Measurements from ENCODE around the gene DCST1. TPM values are rescaled to one million over a fixed set of nuclear protein-coding genes. Genes with fewer than 3 reads are reported as not detected.
A peak's percentile ranks its signal among the peaks of the same experiment; 100 is the strongest.

DCST1 gene
- total and polyA plus RNA-seq, 2 of the 13 experiments (the other 11 are each of a cell fraction or from before 2014, with no cell fraction given): 0.04 TPM; not detected in 1

DNA sequence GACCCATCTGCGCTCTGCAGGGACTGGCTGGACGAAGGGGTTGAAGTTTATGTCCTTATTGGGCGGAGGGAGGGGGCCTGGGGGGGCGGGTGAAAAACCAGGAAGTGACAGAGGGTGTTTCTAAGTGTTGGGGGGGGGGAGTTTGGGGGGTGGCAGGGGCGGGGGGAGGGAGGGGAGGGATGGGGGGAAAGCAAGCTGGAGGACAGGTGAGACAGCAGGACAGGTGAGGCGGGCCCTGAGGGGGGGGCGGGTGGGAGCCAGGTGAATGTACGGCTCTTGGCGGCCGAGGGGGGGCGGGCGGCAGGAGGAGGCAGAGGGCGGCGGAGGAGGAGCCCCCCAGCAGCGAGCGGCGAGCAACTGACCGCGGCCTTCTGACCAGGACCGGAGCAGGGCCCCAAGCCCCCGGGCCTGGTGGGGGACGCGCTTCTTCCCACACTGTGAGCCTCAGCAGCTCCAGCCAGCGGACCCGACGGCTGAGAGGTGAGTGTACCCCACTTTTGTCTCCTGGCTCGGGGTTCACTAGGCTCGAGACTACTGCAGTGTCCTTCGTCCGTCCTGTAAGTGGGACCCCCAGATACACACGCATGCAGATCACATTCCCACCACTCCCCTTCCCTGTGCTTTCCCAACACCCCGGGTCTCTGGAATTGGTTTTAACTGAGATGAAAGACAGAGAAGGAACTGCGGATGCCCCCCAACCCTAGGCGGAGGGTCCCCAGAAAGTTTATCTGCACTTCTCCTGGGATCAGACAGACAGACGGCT, 31.0 kb upstream of the DCST1 start, which contains the start of gene ZBTB7B (continued):
- TF ChIP-seq ZNF326 (CRISPR knock-in tag; IDR thresholded peaks at IDR 0.05; ENCODE audit: borderline replicate concordance): no peak
- TF ChIP-seq ZNF225 (CRISPR knock-in tag; IDR thresholded peaks at IDR 0.05): no peak
- TF ChIP-seq ZNF318 (CRISPR knock-in tag; IDR thresholded peaks at IDR 0.05): no peak
- TF ChIP-seq ZNF232 (CRISPR knock-in tag; IDR thresholded peaks at IDR 0.05; ENCODE audit: borderline replicate concordance): no peak; the same call in 1 of the 2 replicates
- TF ChIP-seq, protein P1, sequence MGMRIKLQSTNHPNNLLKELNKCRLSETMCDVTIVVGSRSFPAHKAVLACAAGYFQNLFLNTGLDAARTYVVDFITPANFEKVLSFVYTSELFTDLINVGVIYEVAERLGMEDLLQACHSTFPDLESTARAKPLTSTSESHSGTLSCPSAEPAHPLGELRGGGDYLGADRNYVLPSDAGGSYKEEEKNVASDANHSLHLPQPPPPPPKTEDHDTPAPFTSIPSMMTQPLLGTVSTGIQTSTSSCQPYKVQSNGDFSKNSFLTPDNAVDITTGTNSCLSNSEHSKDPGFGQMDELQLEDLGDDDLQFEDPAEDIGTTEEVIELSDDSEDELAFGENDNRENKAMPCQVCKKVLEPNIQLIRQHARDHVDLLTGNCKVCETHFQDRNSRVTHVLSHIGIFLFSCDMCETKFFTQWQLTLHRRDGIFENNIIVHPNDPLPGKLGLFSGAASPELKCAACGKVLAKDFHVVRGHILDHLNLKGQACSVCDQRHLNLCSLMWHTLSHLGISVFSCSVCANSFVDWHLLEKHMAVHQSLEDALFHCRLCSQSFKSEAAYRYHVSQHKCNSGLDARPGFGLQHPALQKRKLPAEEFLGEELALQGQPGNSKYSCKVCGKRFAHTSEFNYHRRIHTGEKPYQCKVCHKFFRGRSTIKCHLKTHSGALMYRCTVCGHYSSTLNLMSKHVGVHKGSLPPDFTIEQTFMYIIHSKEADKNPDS (CRISPR knock-in tag; IDR thresholded peaks at IDR 0.05): no peak
- no peak for TF ChIP-seq TCF12 (IDR thresholded peaks at IDR 0.05)
- no peak for TF ChIP-seq TCF12 (CRISPR knock-in tag; IDR thresholded peaks at IDR 0.05)
- TF ChIP-seq, protein P2, sequence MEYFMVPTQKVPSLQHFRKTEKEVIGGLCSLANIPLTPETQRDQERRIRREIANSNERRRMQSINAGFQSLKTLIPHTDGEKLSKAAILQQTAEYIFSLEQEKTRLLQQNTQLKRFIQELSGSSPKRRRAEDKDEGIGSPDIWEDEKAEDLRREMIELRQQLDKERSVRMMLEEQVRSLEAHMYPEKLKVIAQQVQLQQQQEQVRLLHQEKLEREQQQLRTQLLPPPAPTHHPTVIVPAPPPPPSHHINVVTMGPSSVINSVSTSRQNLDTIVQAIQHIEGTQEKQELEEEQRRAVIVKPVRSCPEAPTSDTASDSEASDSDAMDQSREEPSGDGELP (IDR thresholded peaks at IDR 0.05; ENCODE audit: borderline replicate concordance, low read depth): no peak
- TF ChIP-seq ZNF441 (CRISPR knock-in tag; IDR thresholded peaks at IDR 0.05; ENCODE audit: borderline replicate concordance): peak; percentile 56; the same call in 1 of the 2 replicates
- TF ChIP-seq MATR3 (CRISPR knock-in tag; IDR thresholded peaks at IDR 0.05): no peak
- TF ChIP-seq RBM39 (IDR thresholded peaks at IDR 0.05; ENCODE audit: low read depth, low read length, poor library complexity, severe bottlenecking): no peak
- no peak for TF ChIP-seq ZMYM4 (CRISPR knock-in tag; IDR thresholded peaks at IDR 0.05)
- no peak for TF ChIP-seq ZNF629 (CRISPR knock-in tag; conservative IDR thresholded peaks at IDR 0.05)
- TF ChIP-seq RAD21 (CRISPR knock-in tag; IDR thresholded peaks at IDR 0.05): no peak
- TF ChIP-seq SOX13 (IDR thresholded peaks at IDR 0.05): no peak
- no peak for TF ChIP-seq SOX13 (CRISPR knock-in tag; conservative IDR thresholded peaks at IDR 0.05 in 1 of 2, IDR thresholded peaks at IDR 0.05 in 1 of 2)
